A673 (cell line): ENCODE measurements around the gene B9D1. TPM values are rescaled to one million over a fixed set of nuclear protein-coding genes. Genes with fewer than 3 reads are reported as not detected.

ENCODE experiments used
- BruUV-seq: library from RNA; stranded (reverse); fragments of 400-500 nt; replicated peaks from 2 replicates; lab custom pipeline; 2021; lab: Mats Ljungman, UMichigan
- CTCF ChIA-PET: fragments of 300-600 bp; sonication (Branson Sonifier 250); formaldehyde crosslinking; loops from one replicate; lab custom pipeline; 2022; ENCODE audit warnings: antibody characterized with exemption; lab: Charles Lee
- POLR2A ChIA-PET: fragments of 300-600 bp; sonication (Branson Sonifier 250); formaldehyde crosslinking; loops from one replicate; lab custom pipeline; 2022; ENCODE audit warnings: antibody characterized with exemption; ENCODE audit not compliant: low non-redundant PET; lab: Charles Lee
- DNase-seq: peaks from one replicate; pipeline ENCODE4 v3.0.0-alpha.2; 2015; ENCODE audit warnings: low spot score
- H3K27ac ChIP-seq: fragments of 200-600 bp; sonication (generic); 2 replicates; pipeline ENCODE4 v1.5.1; 2016; ENCODE audit warnings: mixed run types, low read depth, mild to moderate bottlenecking, mixed read lengths, antibody characterized with exemption, low read length; ENCODE audit not compliant: poor library complexity, severe bottlenecking
- H3K27me3 ChIP-seq: fragments of 200-600 bp; sonication (generic); replicated peaks from 2 replicates; pipeline ENCODE4 v1.6.1; 2017; ENCODE audit warnings: mixed run types, low read depth, mild to moderate bottlenecking, mixed read lengths, antibody characterized with exemption, low read length; ENCODE audit not compliant: insufficient read depth, poor library complexity
- H3K36me3 ChIP-seq: fragments of 200-600 bp; sonication (generic); 2 replicates; pipeline ENCODE4 v1.6.1; 2016; ENCODE audit warnings: mixed run types, mild to moderate bottlenecking, mixed read lengths, antibody characterized with exemption, low read length; ENCODE audit not compliant: insufficient read depth, poor library complexity, severe bottlenecking
- H3K4me1 ChIP-seq: fragments of 200-600 bp; sonication (generic); 2 replicates; pipeline ENCODE4 v1.6.1; 2017; ENCODE audit warnings: mixed run types, mild to moderate bottlenecking, mixed read lengths, antibody characterized with exemption, low read length; ENCODE audit not compliant: insufficient read depth, poor library complexity, severe bottlenecking
- H3K4me3 ChIP-seq: fragments of 200-600 bp; sonication (generic); 2 replicates; pipeline ENCODE4 v1.5.1; 2016; ENCODE audit warnings: low read depth, mixed run types, mild to moderate bottlenecking, mixed read lengths, low read length; ENCODE audit not compliant: poor library complexity, severe bottlenecking
- H3K9me3 ChIP-seq: fragments of 200-600 bp; sonication (generic); 2 replicates; pipeline ENCODE4 v1.6.1; 2016; ENCODE audit warnings: mixed run types, low read depth, mild to moderate bottlenecking, mixed read lengths, antibody characterized with exemption, low read length; ENCODE audit not compliant: poor library complexity, severe bottlenecking
- EZH2 ChIP-seq: fragments of 200-600 bp; sonication (generic); IDR thresholded peaks from 2 replicates; pipeline ENCODE4 v1.6.1; 2017; ENCODE audit warnings: borderline replicate concordance, low read depth, mild to moderate bottlenecking, mixed read lengths, antibody characterized with exemption, low read length; ENCODE audit not compliant: poor library complexity, severe bottlenecking
- intact Hi-C: fragments of 100-400 bp; cut with micrococcal nuclease; formaldehyde crosslinking; loops from one replicate; pipeline ENCODE4 v1.10.0; 2022; ENCODE audit not compliant: unreplicated experiment
- total RNA-seq: library from RNA; stranded (reverse); gene quantifications from 2 replicates; pipeline ENCODE4 v1.2.3, GENCODE V29; 2021
- TF ChIP-seq, protein P1 (sequence below): fragments of 300-800, 200-600 bp; sonication (generic); conservative IDR thresholded peaks from 2 replicates; pipeline ENCODE4 v1.5.1; 2017; ENCODE audit warnings: low read depth, mild to moderate bottlenecking, antibody characterized with exemption, low read length, moderate library complexity, mixed read lengths

B9D1 gene
- total RNA-seq, 1 experiment from 2014 or later, result 37.0 TPM

DNA sequence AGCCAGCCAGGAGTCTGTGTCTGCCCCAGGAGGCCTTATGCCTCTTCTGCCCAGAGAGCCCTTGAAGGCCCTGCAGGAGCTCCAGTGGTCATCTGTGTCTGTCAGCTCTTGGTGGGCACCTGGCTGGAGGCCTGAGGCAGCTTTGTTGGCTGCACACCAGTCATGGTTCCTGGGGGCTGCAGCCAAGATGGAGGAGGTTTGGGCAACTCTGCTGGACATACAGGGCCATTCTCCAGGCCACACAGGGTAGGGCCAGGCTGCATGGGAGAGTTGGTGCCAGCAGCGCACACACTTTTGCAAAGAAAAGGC is 29.4 kb downstream of the B9D1 start:
- Histone ChIP-seq H3K9me3 (no peaks in the 10 kb centered on the region), H3K27ac (no peak overlapping the region), H3K27me3 (no peaks in the 10 kb centered on the region), H3K4me1 (no peaks in the 10 kb centered on the region), H3K36me3 (peaks cover 4% of the 10 kb centered on the region), H3K4me3 (no peak overlapping the region)
- BruUV-seq, result no TSS peak
- CTCF ChIA-PET, result no interaction called here
- no peak for DNase-seq
- intact Hi-C loops, result no loop called here
- no peak for TF ChIP-seq EZH2
- POLR2A ChIA-PET, result no interaction called here

- no peak overlapping the region for H3K27ac ChIP-seq
- ChIA-PET POLR2A (no interaction called here), CTCF (no interaction called here)
- intact Hi-C loops, result no loop called here
- no peaks in the 10 kb centered on the region for H3K27me3 ChIP-seq
- peaks cover 4% of the 10 kb centered on the region for H3K36me3 ChIP-seq
- DNase-seq, result no peak
- no peaks in the 10 kb centered on the region for H3K4me1 ChIP-seq
- H3K9me3 ChIP-seq, result no peaks in the 10 kb centered on the region
- no TSS peak for BruUV-seq
- no peak overlapping the region for H3K4me3 ChIP-seq
- TF ChIP-seq, protein P1, sequence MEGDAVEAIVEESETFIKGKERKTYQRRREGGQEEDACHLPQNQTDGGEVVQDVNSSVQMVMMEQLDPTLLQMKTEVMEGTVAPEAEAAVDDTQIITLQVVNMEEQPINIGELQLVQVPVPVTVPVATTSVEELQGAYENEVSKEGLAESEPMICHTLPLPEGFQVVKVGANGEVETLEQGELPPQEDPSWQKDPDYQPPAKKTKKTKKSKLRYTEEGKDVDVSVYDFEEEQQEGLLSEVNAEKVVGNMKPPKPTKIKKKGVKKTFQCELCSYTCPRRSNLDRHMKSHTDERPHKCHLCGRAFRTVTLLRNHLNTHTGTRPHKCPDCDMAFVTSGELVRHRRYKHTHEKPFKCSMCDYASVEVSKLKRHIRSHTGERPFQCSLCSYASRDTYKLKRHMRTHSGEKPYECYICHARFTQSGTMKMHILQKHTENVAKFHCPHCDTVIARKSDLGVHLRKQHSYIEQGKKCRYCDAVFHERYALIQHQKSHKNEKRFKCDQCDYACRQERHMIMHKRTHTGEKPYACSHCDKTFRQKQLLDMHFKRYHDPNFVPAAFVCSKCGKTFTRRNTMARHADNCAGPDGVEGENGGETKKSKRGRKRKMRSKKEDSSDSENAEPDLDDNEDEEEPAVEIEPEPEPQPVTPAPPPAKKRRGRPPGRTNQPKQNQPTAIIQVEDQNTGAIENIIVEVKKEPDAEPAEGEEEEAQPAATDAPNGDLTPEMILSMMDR, result no peak
- TF ChIP-seq EZH2, result no peak
Observed at GRCh38 chr17:19332371-19333131, 30.0 kb downstream of the B9D1 start.

GRCh38 chr17:19331543-19332245 is 30.8 kb downstream of the B9D1 start:
- peaks cover 4% of the 10 kb centered on the region for H3K36me3 ChIP-seq
- TF ChIP-seq, protein P1, result no peak
- TF ChIP-seq EZH2, result no peak
- H3K27me3 ChIP-seq, result no peaks in the 10 kb centered on the region
- no TSS peak for BruUV-seq
- ChIA-PET POLR2A (no interaction called here), CTCF (no interaction called here)
- intact Hi-C loops, result no loop called here
- H3K27ac ChIP-seq, result no peak overlapping the region
- no peaks in the 10 kb centered on the region for H3K9me3 ChIP-seq
- no peaks in the 10 kb centered on the region for H3K4me1 ChIP-seq
- no peak overlapping the region for H3K4me3 ChIP-seq
- DNase-seq, result no peak
